ENCODE data around the gene EWSR1.

The EWSR1 gene

DNA sequence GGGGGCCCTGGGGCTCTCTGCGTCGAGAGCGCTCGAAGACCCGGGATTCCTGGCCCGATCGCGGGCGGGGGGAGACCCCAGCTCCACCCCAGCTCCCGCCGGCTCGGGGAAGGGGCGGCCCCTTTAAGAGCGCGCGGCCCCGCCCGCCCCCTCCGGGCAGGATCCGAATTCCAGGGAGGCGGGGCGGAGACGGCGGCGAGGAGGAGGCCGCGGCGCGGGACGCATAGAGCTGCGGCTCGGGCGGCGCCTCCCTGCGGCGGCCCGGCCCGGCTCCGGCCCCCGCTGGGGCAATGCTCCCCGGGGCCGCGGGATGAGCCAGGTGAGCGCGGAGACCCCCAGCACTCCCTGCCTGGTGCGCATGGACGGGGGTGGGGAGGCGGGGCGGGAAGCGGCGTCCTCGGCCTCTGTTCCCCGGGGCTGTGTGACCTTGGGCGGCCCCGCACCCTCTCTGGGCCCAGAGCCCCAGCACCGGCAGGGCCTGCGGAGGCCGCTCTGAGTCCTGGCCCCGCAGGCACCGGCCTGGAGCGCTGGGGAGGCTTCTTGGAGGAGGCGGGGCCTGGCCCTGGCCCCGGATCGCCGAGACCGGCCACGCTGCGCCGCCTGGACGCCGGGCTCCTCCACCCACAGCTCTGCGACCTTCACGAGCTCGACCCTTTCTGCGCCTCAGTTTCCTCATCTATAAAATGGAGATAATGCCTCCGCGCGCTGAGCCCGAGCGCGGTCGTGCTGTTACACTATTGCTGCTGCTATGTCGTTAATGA is 38.9 kb downstream of the EWSR1 start (continued):
- TF ChIP-seq ZNF510 (tag by site-specific recombination; IDR thresholded peaks at IDR 0.05; ENCODE audit: insufficient replicate concordance) (no peak), ZBTB21 (tag by site-specific recombination; IDR thresholded peaks at IDR 0.05) (no peak), SALL2 (tag by site-specific recombination; IDR thresholded peaks at IDR 0.05; ENCODE audit: borderline replicate concordance) (no peak), EGR2 (tag by site-specific recombination; IDR thresholded peaks at IDR 0.05; ENCODE audit: low read depth) (no peak), ZNF623 (tag by site-specific recombination; IDR thresholded peaks at IDR 0.05) (no peak), ZNF169 (tag by site-specific recombination; IDR thresholded peaks at IDR 0.05) (no peak), ZNF837 (tag by site-specific recombination; IDR thresholded peaks at IDR 0.05) (no peak), ZNF785 (tag by site-specific recombination; IDR thresholded peaks at IDR 0.05) (no peak), ZNF776 (tag by site-specific recombination; IDR thresholded peaks at IDR 0.05; ENCODE audit: borderline replicate concordance) (no peak), ZNF23 (tag by site-specific recombination; IDR thresholded peaks at IDR 0.05; ENCODE audit: borderline replicate concordance) (no peak), ZNF416 (tag by site-specific recombination; IDR thresholded peaks at IDR 0.05) (no peak), ZNF335 (tag by site-specific recombination; conservative IDR thresholded peaks at IDR 0.05) (peak; percentile 39; the same call in 1 of the 2 replicates), GLIS1 (tag by site-specific recombination; IDR thresholded peaks at IDR 0.05) (no peak), ZNF48 (tag by site-specific recombination; IDR thresholded peaks at IDR 0.05) (no peak), ZNF777 (tag by site-specific recombination; IDR thresholded peaks at IDR 0.05; ENCODE audit: borderline replicate concordance) (no peak), ZNF146 (tag by site-specific recombination; IDR thresholded peaks at IDR 0.05) (no peak), ZNF610 (tag by site-specific recombination; IDR thresholded peaks at IDR 0.05; ENCODE audit: borderline replicate concordance) (no peak), ZNF549 (tag by site-specific recombination; IDR thresholded peaks at IDR 0.05) (no peak), ZNF121 (tag by site-specific recombination; IDR thresholded peaks at IDR 0.05) (0 out of 2 replicates have a peak, but pooled peaks have one; percentile 30), ZBTB7A (tag by site-specific recombination; IDR thresholded peaks at IDR 0.05; ENCODE audit: low read depth) (no peak), ZBTB1 (tag by site-specific recombination; IDR thresholded peaks at IDR 0.05) (no peak), ZNF132 (tag by site-specific recombination; IDR thresholded peaks at IDR 0.05; ENCODE audit: borderline replicate concordance) (no peak), ZNF768 (tag by site-specific recombination; IDR thresholded peaks at IDR 0.05) (peak; percentile 99; the same call in 1 of the 2 replicates)
- TF ChIP-seq, protein P1, sequence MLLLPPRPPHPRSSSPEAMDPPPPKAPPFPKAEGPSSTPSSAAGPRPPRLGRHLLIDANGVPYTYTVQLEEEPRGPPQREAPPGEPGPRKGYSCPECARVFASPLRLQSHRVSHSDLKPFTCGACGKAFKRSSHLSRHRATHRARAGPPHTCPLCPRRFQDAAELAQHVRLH (tag by site-specific recombination; IDR thresholded peaks at IDR 0.05) = 0 out of 2 replicates have a peak, but pooled peaks have one; percentile 12
- TF ChIP-seq, protein P2, sequence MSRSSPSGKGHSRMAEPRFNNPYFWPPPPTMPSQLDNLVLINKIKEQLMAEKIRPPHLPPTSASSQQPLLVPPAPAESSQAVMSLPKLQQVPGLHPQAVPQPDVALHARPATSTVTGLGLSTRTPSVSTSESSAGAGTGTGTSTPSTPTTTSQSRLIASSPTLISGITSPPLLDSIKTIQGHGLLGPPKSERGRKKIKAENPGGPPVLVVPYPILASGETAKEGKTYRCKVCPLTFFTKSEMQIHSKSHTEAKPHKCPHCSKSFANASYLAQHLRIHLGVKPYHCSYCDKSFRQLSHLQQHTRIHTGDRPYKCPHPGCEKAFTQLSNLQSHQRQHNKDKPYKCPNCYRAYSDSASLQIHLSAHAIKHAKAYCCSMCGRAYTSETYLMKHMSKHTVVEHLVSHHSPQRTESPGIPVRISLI (tag by site-specific recombination; IDR thresholded peaks at IDR 0.05) = no peak
- TF ChIP-seq, protein P3, sequence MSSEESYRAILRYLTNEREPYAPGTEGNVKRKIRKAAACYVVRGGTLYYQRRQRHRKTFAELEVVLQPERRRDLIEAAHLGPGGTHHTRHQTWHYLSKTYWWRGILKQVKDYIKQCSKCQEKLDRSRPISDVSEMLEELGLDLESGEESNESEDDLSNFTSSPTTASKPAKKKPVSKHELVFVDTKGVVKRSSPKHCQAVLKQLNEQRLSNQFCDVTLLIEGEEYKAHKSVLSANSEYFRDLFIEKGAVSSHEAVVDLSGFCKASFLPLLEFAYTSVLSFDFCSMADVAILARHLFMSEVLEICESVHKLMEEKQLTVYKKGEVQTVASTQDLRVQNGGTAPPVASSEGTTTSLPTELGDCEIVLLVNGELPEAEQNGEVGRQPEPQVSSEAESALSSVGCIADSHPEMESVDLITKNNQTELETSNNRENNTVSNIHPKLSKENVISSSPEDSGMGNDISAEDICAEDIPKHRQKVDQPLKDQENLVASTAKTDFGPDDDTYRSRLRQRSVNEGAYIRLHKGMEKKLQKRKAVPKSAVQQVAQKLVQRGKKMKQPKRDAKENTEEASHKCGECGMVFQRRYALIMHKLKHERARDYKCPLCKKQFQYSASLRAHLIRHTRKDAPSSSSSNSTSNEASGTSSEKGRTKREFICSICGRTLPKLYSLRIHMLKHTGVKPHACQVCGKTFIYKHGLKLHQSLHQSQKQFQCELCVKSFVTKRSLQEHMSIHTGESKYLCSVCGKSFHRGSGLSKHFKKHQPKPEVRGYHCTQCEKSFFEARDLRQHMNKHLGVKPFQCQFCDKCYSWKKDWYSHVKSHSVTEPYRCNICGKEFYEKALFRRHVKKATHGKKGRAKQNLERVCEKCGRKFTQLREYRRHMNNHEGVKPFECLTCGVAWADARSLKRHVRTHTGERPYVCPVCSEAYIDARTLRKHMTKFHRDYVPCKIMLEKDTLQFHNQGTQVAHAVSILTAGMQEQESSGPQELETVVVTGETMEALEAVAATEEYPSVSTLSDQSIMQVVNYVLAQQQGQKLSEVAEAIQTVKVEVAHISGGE (tag by site-specific recombination; conservative IDR thresholded peaks at IDR 0.05; ENCODE audit: low read depth) = no peak
- TF ChIP-seq, protein P4, sequence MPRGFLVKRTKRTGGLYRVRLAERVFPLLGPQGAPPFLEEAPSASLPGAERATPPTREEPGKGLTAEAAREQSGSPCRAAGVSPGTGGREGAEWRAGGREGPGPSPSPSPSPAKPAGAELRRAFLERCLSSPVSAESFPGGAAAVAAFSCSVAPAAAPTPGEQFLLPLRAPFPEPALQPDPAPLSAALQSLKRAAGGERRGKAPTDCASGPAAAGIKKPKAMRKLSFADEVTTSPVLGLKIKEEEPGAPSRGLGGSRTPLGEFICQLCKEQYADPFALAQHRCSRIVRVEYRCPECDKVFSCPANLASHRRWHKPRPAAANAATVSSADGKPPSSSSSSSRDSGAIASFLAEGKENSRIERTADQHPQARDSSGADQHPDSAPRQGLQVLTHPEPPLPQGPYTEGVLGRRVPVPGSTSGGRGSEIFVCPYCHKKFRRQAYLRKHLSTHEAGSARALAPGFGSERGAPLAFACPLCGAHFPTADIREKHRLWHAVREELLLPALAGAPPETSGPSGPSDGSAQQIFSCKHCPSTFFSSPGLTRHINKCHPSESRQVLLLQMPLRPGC (tag by site-specific recombination; IDR thresholded peaks at IDR 0.05) = no peak
- TF ChIP-seq, protein P5, sequence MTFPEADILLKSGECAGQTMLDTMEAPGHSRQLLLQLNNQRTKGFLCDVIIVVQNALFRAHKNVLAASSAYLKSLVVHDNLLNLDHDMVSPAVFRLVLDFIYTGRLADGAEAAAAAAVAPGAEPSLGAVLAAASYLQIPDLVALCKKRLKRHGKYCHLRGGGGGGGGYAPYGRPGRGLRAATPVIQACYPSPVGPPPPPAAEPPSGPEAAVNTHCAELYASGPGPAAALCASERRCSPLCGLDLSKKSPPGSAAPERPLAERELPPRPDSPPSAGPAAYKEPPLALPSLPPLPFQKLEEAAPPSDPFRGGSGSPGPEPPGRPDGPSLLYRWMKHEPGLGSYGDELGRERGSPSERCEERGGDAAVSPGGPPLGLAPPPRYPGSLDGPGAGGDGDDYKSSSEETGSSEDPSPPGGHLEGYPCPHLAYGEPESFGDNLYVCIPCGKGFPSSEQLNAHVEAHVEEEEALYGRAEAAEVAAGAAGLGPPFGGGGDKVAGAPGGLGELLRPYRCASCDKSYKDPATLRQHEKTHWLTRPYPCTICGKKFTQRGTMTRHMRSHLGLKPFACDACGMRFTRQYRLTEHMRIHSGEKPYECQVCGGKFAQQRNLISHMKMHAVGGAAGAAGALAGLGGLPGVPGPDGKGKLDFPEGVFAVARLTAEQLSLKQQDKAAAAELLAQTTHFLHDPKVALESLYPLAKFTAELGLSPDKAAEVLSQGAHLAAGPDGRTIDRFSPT (tag by site-specific recombination; IDR thresholded peaks at IDR 0.05) = no peak
- TF ChIP-seq, protein P6, sequence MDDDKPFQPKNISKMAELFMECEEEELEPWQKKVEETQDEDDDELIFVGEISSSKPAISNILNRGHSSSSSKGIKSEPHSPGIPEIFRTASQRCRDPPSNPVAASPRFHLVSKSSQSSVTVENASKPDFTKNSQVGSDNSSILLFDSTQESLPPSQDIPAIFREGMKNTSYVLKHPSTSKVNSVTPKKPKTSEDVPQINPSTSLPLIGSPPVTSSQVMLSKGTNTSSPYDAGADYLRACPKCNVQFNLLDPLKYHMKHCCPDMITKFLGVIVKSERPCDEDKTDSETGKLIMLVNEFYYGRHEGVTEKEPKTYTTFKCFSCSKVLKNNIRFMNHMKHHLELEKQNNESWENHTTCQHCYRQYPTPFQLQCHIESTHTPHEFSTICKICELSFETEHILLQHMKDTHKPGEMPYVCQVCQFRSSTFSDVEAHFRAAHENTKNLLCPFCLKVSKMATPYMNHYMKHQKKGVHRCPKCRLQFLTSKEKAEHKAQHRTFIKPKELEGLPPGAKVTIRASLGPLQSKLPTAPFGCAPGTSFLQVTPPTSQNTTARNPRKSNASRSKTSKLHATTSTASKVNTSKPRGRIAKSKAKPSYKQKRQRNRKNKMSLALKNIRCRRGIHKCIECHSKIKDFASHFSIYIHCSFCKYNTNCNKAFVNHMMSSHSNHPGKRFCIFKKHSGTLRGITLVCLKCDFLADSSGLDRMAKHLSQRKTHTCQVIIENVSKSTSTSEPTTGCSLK (tag by site-specific recombination; IDR thresholded peaks at IDR 0.05) = no peak

Measured in HEK293 (cell line).